GOT3 (cell line): Measurements from ENCODE around the gene CAMK1D.
"Not testable (repeated sequence)": the region's sequence is repeated elsewhere in the genome, so short reads cannot be mapped to it uniquely, and the experiment has no call there.

Experiments used
- DNase-seq: peaks from one replicate; lab custom pipeline; 2025; ENCODE audit warnings: mixed read lengths; lab: John Stamatoyannopoulos, UW

CAMK1D gene

DNA sequence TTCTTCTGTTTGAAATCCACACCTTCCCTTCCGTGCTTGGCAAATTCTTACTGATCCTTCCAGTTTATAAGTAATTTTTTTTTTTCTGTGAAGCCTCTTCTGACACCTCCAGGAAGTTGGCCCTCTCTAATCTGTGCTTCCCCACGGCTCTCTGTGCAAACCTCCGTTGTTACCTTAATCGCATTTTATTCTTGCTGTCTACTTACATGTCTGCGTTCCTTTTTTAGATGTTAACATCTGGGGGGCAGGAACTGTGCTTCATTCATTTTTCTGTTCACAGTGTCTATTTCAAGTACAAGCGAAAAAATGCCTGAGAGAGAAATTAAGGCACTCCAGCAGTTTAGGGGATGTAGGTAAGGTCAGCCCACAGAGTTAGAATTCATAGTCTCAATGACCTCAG, 8.4 kb upstream of the CAMK1D start:
- DNase-seq: no peak

DNA sequence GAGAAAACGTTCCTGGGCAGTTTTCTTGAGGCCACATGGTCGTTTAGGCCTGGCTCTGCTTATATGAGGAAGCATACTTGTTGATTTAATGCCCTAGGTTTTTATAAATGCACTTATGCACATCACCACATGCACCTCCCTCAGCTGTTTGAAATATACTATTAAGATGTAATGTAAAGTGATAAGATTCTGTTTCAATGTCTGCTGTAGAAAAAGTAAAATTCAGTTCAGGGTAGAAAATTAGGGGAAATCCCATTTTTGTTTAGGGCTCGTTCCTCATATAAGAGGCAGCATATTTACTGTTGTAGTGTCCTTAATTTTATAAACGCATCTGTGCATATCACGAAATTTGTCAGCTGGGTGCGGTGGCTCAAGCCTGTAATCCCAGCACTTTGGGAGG, 7.8 kb upstream of the CAMK1D start:
- no peak for DNase-seq

DNA sequence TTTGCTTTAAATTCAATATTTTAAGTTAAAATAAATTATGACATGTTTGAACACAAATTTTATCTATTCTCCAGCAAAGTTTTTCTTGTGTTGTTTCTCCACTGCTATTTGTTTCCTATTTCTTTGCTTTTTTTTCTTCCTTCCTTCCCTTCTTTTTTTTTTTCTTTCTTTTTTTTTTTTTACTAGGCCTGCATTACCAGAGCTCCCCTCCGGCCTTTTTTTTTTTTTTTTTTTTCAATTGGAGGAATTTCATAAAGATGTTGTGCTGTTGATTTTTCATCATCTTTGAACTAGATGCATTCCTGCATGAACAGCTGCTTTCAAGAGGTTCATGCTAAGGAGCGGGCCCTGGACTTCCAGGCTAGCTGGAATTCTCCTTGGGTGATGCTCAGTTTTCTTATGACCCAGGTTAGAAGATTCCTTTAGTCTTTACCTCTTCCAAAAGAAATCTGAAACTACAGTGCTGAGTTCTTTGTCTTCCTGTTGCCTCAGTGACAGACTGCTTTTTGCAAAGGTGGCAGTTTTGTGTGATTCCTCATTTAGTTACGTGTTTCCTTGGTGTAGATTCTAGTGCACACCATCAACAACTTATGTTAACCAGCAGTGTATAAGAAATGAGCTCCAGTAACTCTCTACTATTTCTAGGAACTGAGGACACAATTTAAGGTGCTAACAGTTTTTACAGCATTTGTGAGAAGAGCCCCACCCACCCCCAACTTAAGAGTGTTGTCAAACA, 4.8 kb upstream of the CAMK1D start:
- DNase-seq: no peak

- DNase-seq: no peak
Measured at GRCh38 chr10:12346707-12347106, 2.6 kb upstream of the CAMK1D start.

DNA sequence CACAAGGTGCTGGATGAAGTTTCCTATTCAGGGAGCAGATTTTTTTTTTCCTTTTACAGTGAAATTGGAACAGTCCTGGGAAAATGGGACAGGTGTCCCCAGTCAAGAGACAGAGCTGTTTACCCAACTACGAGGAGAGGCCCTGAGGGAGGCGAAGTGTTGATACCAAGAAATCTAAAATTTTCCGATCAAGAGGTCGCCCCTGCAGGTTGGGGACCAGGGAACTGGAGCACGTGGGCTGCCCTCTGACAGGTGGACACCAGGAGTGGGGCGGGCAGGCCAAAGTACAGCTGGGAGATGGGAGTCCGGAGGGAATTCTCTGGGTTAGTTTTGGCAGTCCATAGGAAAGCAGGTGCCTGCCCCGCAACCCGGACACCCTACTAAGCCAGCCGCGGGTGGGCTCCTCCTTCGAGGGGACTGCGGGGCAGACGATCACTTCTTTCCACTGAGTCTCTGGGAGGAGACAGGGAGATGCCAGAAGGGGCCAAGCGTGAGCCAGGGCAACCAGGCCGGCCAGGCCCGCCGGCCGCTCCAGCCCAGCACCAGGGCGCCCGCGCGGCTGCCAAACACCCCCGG, 965 bp upstream of the CAMK1D start:
- DNase-seq: no peak

DNA sequence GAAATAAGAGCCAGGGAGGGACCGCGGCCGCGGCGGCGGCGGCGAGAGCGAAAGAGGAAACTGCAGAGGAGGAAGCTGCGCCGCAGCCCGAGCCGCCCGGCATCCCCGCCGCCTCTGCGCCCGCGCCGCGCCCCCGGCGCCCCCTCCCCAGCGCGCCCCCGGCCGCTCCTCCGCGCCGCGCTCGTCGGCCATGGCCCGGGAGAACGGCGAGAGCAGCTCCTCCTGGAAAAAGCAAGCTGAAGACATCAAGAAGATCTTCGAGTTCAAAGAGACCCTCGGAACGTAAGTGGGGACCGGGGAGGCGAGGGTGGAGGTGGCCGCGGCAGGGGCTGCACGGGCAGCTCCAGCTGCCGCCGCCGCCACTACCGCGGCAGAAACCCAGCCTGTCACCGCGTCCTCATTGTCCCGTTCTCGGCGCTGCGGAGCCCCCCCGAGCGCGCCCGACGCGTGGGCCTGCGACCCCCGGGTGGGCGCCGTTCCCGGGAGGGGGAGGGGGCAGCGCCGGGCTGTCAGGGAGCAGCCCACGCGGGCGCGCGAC, 351 bp downstream of the CAMK1D start:
- no peak for DNase-seq

DNA sequence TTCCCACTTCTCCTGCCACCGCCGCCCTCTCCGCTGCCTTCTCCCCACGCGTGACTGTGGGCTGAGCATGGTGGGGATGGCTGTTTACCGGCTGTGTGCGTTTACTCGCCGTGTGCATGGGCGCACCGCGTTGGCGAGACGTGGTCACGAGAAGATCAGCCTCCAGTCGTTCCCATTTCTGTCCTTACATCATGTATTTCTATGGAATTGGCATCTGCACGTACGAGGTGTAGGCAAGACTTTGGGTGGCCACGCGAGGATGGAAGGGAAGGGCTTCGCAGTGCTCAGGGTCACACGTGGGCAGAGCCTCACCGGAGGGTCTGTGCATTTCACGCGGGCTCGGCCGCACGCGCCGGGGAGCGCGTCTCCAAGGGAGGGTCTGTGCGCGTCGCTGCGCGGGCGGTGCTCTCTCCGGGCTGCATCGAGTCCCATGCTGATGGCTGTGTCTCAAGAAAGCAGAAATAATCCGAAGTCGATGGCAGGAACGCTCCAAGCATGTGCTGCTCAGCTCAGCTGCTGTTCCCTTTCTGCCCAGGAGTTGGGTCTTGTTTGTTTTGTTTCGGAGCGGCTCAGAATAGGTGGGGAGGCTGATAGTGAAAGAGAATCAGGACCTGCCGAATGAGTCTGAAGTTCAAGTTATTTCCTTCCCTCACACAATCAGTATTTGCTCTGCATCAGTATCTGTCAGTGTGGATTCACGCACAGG, 973 bp downstream of the CAMK1D start:
- no peak for DNase-seq

DNA sequence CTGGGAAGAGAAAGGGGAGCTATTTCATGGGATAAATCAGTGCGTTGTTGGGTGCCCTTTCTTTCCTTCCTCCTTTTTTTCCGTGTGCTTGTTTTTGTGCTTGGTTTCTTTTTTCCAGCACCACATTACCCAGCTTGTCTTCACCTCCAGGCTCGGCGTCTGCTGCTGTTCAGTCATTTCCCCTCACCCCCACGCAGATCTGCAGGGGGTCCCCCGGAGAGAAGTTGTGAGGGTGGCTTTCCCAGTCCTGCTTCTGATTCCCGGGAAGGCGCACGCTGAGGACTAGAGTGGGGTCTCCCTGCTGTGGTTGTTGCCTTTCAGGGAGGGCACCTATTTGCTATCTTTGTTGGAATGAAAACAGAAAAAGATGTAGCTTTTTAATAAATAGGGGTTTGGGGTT, 1.6 kb downstream of the CAMK1D start:
- no peak for DNase-seq

- no peak for DNase-seq
Measured at GRCh38 chr10:12351447-12351846, 2.1 kb downstream of the CAMK1D start.

DNA sequence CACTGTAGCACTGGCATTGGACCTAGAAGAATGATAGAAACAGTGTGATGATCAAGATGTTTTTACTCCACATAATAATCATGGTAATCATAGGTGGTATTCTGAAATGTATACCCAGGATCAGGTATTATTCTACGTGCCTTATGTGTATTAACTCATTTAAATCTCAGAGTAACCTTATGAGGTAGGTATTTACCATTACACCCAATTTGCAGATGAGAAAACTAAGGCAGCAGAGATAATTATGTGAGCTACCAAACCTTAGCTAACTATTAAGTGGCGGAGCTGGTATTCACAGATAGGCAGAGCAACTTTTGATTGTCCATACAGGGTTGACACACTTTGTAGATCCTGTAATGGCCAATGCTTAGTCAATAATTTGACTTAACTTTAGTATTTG, 2.5 kb downstream of the CAMK1D start:
- no peak for DNase-seq

GRCh38 chr10:12353399-12354242, 4.3 kb downstream of the CAMK1D start:
- DNase-seq: no peak

DNA sequence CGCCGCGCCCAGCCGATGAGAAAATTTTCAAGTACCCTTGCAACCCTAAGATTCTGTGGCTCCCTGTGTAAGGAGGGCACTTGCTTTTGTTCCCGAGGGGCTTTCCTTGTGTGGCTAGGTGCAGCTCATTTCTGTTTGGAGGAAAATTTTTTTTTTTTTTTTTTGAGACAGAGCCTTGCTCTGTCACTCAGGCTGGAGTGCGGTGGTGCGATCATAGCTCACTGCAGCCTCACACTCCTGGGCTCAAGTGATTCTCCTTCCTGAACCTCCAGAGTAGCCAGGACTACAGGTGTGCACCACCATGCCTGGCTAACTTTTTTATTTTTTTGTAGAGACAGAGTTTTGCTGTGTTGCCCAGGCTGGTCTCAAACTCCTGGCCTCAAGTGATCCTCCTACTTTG, 5.3 kb downstream of the CAMK1D start:
- DNase-seq: not testable (repeated sequence)

- DNase-seq: no peak
Measured at GRCh38 chr10:12355384-12355783, 6.0 kb downstream of the CAMK1D start.

DNA sequence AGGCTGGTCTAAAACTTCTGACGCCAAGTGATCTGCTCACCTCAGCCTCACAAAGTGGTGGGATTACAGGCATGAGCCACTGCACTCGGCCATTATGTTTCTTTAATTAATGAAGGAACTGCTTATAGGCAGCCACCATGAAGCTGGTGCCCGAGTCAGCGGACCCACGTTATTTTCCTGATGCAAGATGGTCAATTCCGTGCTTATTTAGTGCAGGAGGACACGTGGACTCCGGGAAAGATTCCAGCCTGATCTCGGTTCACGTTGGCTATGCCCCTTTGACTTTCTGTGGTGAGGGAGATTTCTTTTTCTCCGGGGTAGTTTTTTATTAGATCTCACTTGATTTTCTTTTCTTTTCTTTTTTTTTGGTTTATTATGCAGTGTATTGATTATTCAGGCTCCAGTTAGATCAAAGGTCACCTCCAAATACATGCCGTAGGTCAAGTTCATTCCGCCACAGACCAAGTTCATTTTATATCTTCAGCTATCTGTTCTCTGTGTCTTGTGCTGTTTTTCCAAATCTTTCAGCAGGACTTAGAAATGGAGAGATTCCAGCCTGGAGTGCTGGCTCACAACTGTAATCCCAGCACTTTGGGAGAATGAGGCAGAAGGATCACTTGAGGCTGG, 8.3 kb downstream of the CAMK1D start:
- DNase-seq: no peak

DNA sequence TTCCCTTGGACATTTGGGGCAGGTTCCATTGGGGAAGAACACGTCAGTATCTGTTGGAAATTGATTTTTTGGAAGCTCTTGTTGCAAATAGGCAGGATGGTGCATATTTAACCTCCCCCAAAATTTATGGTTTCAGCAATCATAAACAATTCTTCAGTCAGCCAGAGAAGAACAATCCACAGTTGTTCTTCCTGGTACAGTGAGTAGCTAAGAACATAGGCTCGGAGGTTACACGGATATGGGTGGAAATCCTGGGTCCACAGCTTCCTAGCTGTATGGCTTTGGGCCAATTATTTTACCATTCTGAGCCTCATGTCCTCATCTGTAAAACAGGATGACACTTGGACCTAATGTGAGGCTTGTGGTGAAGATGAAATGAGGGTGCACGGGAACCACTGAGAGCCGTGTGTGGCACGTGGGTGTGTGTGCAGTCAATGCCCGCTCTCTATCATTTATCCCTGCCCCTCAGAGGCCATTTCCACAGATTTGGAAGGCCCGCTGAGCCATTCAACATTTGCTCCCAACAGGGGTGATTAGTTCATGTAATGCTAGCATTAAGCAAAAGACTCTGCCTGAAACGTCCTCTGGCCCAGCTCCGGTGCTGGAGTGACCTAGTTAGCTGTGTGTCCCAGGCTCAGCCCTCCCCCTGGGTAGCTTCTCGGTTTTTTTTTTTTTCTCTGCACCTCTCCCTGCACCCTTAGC, 9.7 kb downstream of the CAMK1D start:
- DNase-seq: no peak

DNA sequence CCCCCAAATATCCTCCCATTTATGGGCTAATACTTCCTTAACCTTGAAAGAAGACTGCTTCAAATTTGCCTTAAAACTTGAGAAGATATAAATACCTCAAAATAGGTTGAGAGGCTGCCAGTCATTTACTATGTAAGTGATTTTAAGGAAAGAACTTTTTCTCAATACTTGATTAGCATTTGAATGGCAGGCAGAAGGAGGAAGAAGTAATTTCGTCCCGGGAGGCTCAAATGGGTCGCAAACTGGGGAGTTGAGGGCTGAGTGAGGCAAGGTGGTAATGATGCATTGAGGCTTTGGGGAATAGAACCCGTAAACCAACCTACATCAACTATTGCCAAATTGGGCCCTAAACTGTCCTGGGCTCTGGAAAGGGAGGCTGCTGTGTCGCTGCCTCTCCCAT, 11.1 kb downstream of the CAMK1D start:
- DNase-seq: no peak

GRCh38 chr10:12361115-12361514, 11.8 kb downstream of the CAMK1D start:
- not testable (repeated sequence) for DNase-seq

GRCh38 chr10:12364559-12364958, 15.2 kb downstream of the CAMK1D start:
- no peak for DNase-seq

DNA sequence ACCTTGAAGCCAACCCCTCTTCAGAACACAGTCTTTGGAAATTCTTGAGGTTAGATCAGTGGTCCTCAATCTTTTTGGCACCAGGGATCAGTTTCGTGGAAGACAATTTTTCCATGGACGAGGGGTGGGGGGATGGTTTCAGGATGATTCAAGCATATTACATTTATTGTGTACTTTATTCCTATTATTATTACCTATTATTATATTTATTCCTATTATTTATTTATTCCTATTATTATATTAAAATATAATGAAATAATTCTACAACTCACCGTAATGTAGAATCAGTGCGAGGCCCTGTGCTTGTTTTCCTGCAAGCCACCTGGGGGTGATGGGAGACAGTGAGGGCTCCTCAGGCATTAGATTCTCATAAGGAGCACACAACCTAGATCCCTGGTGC, 17.9 kb downstream of the CAMK1D start:
- DNase-seq: no peak

DNA sequence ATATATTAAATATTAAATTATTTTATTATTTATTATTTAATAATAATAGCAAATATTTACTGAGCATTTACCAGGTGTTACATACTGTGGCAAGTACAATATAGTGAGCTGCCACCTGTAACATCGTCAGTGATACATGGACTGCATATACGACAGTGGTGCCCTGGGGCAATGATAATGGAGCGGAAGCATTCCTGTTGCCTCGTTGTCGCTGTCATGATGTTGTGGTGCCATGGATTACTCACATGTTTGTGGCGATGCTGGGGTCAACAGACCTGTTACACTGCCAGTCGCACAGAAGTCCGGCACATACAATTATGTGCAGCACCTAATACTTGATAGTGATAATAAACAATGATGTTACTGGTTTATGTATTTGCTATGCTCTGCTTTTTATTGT, 20.6 kb downstream of the CAMK1D start:
- DNase-seq: no peak

DNA sequence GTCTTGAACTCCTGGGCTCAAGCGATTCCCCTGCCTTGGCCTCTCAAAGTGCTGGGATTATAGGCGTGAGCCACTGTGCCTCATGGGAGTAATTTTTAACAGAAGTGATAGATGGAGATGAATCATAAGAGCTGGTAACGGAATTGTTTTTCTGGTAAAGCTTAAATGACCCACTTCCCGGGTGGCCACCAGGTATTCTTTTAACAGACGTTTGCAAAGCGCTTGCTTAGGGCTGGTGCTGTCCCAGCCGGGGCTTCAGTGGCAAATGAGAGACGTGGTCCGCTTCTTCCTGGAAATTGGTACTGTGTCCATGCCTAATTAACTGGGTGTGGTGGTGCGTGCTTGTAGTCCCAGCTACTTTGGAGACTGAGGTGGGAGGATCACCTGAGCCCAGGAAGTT, 23.5 kb downstream of the CAMK1D start:
- DNase-seq: no peak
